PFSK-1 (cell line): ENCODE results near the gene GPC3.

Experiments used
- FOXP2 ChIP-seq: optimal IDR thresholded peaks from 2 replicates; pipeline ENCODE3; 2011; ENCODE audit warnings: borderline replicate concordance, control low read depth, inconsistent platforms; ENCODE audit not compliant: insufficient read depth; ENCODE audit errors: extremely low read length, extremely low read depth
- POLR2AphosphoS5 ChIP-seq: IDR thresholded peaks from 2 replicates; pipeline ENCODE4 v1.6.1; 2012; ENCODE audit warnings: low read depth, mild to moderate bottlenecking, control low read depth, low read length, moderate library complexity
- REST ChIP-seq, 2 experiments: IDR thresholded peaks; 2 replicates each; pipeline versions ENCODE4 v1.6.1 to v1.8.0; 2011 to 2012; ENCODE audit warnings: low read depth in 2 of 2, low read length in 2 of 2, control low read depth in 1 of 2, inconsistent platforms in 1 of 2, mild to moderate bottlenecking in 1 of 2, moderate library complexity in 1 of 2; ENCODE audit not compliant: insufficient read depth in 1 of 2
- SIN3A ChIP-seq: IDR thresholded peaks from 2 replicates; pipeline ENCODE4 v1.6.1; 2012; ENCODE audit warnings: mild to moderate bottlenecking, low read length, moderate library complexity, borderline replicate concordance; ENCODE audit not compliant: insufficient read depth
- TAF1 ChIP-seq: IDR thresholded peaks from 2 replicates; pipeline ENCODE4 v1.6.1; 2012; ENCODE audit warnings: low read length, control low read depth, borderline replicate concordance; ENCODE audit not compliant: insufficient read depth

Gene GPC3

DNA sequence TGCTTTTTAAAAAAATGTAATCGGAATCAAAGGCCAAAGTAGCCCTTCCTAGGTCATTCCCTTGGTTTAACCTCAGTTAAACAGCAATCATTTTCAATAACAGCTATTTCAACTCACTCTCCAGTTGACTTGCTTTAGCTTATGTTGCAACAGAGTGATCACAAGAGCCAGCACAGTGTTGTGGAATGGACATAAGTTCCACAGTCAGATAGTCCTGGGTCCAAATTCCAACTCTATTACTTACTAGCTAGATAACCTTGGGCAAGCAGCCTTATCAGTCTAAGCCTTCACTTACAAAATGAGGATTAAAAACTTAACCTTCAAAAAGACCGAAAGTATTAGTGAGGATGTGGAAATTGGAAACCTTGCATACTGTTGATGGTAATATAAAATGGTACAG lies 9.2 kb upstream of the GPC3 start:
- TF ChIP-seq FOXP2 = no peak
- TF ChIP-seq TAF1 = no peak
- no peak for TF ChIP-seq REST (IDR thresholded peaks at IDR 0.05; ENCODE audit: insufficient read depth in 1 of 2, low read depth in 2 of 2, low read length in 2 of 2)
- TF ChIP-seq SIN3A = no peak
- no peak for TF ChIP-seq POLR2AphosphoS5

GRCh38 chrX:133992882-133993281 lies 7.5 kb upstream of the GPC3 start:
- TF ChIP-seq POLR2AphosphoS5 = no peak
- no peak for TF ChIP-seq FOXP2
- TF ChIP-seq REST (IDR thresholded peaks at IDR 0.05; ENCODE audit: insufficient read depth in 1 of 2, low read depth in 2 of 2, low read length in 2 of 2) = no peak
- TF ChIP-seq SIN3A = no peak
- TF ChIP-seq TAF1 = no peak

GRCh38 chrX:133991814-133992213 lies 6.4 kb upstream of the GPC3 start:
- TF ChIP-seq SIN3A (no peak), POLR2AphosphoS5 (no peak), TAF1 (no peak), FOXP2 (no peak), REST (IDR thresholded peaks at IDR 0.05; ENCODE audit: insufficient read depth in 1 of 2, low read depth in 2 of 2, low read length in 2 of 2) (no peak)

- TF ChIP-seq SIN3A (no peak), REST (IDR thresholded peaks at IDR 0.05; ENCODE audit: insufficient read depth in 1 of 2, low read depth in 2 of 2, low read length in 2 of 2) (no peak), POLR2AphosphoS5 (no peak), FOXP2 (no peak), TAF1 (no peak)
These were observed 4.6 kb upstream of the GPC3 start for GRCh38 chrX:133989993-133990392.

DNA sequence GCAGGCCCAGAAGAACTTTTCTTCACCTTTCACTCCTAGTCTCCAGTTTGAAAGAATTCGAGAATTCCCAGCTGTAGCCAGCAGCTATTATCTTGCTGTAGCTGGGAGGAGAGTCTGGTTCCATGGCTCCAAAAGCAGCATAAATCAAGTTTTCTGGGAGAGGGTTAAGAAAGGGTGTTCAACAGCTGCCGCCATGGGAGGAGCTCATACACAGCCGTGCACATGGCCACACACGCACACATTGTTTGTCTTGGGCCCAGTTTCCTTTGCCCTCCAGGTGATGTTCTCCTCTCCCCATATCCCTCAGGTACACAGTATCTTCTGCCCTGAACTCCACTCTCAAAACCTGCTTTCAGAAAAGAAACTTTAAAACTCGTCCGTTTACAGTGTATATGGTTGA lies 4.1 kb upstream of the GPC3 start:
- no peak for TF ChIP-seq REST (IDR thresholded peaks at IDR 0.05; ENCODE audit: insufficient read depth in 1 of 2, low read depth in 2 of 2, low read length in 2 of 2)
- TF ChIP-seq FOXP2 = no peak
- no peak for TF ChIP-seq POLR2AphosphoS5
- no peak for TF ChIP-seq SIN3A
- no peak for TF ChIP-seq TAF1
